Measurements from ENCODE around the gene OR52E4. TPM values are rescaled to one million over a fixed set of nuclear protein-coding genes. Genes with fewer than 3 reads are reported as not detected.

The OR52E4 gene
- total and polyA plus RNA-seq, 2 of the 4 experiments (the other 2 are of a cell fraction) = not detected

- Histone ChIP-seq H3K9ac (ENCODE audit: low read depth, low read length) (no peak overlapping the region), H4K8ac (ENCODE audit: low read depth in 2 of 2, low read length in 2 of 2) (no peak overlapping the region), H3K56ac (ENCODE audit: extremely low read depth, insufficient read depth, low read length) (no peak overlapping the region), H2AFZ (replicated peaks; ENCODE audit: low read length, poor library complexity) (no peak overlapping the region), H2BK120ac (ENCODE audit: low read depth, low read length) (no peak overlapping the region), H3K4me2 (ENCODE audit: low read depth, low read length) (no peak overlapping the region), H3K9me1 (ENCODE audit: insufficient read depth, low read length) (no peaks in the 10 kb centered on the region), H3K4me1 (ENCODE audit: control insufficient read depth, insufficient read depth, low read length) (no peaks in the 10 kb centered on the region), H2AK9ac (replicated peaks; ENCODE audit: low read depth, low read length, poor library complexity) (no peak overlapping the region), H2AK5ac (ENCODE audit: low read depth, low read length) (no peak overlapping the region), H3K27ac (ENCODE audit: insufficient read depth, low read length) (no peak overlapping the region), H2BK15ac (ENCODE audit: low read depth, low read length) (no peak overlapping the region), H3K14ac (replicated peaks; ENCODE audit: low read depth, low read length) (no peak overlapping the region), H3K18ac (ENCODE audit: low read depth, low read length) (no peak overlapping the region), H3K23ac (ENCODE audit: low read depth, low read length) (no peak overlapping the region), H4K5ac (ENCODE audit: low read depth, low read length) (no peak overlapping the region), H4K91ac (ENCODE audit: insufficient read depth, low read depth, low read length) (no peak overlapping the region), H3K4ac (ENCODE audit: low read depth, low read length) (no peak overlapping the region), H3K27me3 (ENCODE audit: control insufficient read depth, insufficient read depth, low read length) (no peaks in the 10 kb centered on the region), H2BK20ac (ENCODE audit: low read depth, low read length) (no peak overlapping the region), H3K79me1 (ENCODE audit: low read depth in 1 of 2, low read length in 2 of 2) (no peaks in the 10 kb centered on the region), H3K9me3 (ENCODE audit: control insufficient read depth, insufficient read depth, low read length) (no peaks in the 10 kb centered on the region; the same call in 1 of the 2 replicates), H4K20me1 (ENCODE audit: insufficient read depth, low read length) (no peaks in the 10 kb centered on the region), H2BK5ac (ENCODE audit: low read depth, low read length, poor library complexity, severe bottlenecking) (no peak overlapping the region), H3K4me3 (ENCODE audit: insufficient read depth, low read depth, low read length) (no peak overlapping the region), H3K36me3 (ENCODE audit: control insufficient read depth, insufficient read depth, low read length) (no peaks in the 10 kb centered on the region)
- no peak for TF ChIP-seq MXI1 (IDR thresholded peaks at IDR 0.05; ENCODE audit: borderline replicate concordance, low read depth, low read length)
- TF ChIP-seq NFE2L2 (IDR thresholded peaks at IDR 0.05; ENCODE audit: low read depth, low read length) = no peak
- no peak for TF ChIP-seq ELK1 (IDR thresholded peaks at IDR 0.05; ENCODE audit: borderline replicate concordance, low read depth, low read length)
- TF ChIP-seq SMC3 (IDR thresholded peaks at IDR 0.05; ENCODE audit: low read depth, low read length) = no peak
- TF ChIP-seq MAZ (IDR thresholded peaks at IDR 0.05; ENCODE audit: borderline replicate concordance, low read depth, low read length) = no peak
- TF ChIP-seq CEBPB (IDR thresholded peaks at IDR 0.05; ENCODE audit: low read depth, low read length) = no peak
- no peak for TF ChIP-seq CHD1 (IDR thresholded peaks at IDR 0.05; ENCODE audit: low read depth, low read length)
- no peak for TF ChIP-seq RAD21 (IDR thresholded peaks at IDR 0.05; ENCODE audit: low read length)
- no peak for TF ChIP-seq FOS (IDR thresholded peaks at IDR 0.05; ENCODE audit: low read depth, low read length)
- no peak for TF ChIP-seq RCOR1 (IDR thresholded peaks at IDR 0.05; ENCODE audit: insufficient replicate concordance, low read length)
- TF ChIP-seq POLR2A (IDR thresholded peaks at IDR 0.05; ENCODE audit: low read depth, low read length) = no peak
- no peak for TF ChIP-seq BHLHE40 (IDR thresholded peaks at IDR 0.05; ENCODE audit: low read depth, low read length)
- no peak for TF ChIP-seq CTCF (conservative IDR thresholded peaks at IDR 0.05; ENCODE audit: low read depth, low read length)
- TF ChIP-seq RFX5 (IDR thresholded peaks at IDR 0.05; ENCODE audit: low read depth, low read length) = no peak
- no peak for TF ChIP-seq MAFK (IDR thresholded peaks at IDR 0.05; ENCODE audit: low read depth, low read length)
- TF ChIP-seq USF2 (IDR thresholded peaks at IDR 0.05; ENCODE audit: low read depth, low read length) = no peak
- dilution Hi-C loops (cut with HindIII; ENCODE audit: low sequenced_read_pairs, unreplicated experiment) (no loop called here), intact Hi-C loops (cut with micrococcal nuclease) (no loop called here), in situ Hi-C loops (cut with MboI; ENCODE audit: low sequenced_read_pairs) (no loop called here)
- ATAC-seq (ENCODE audit: low read depth) (no peak), DNase-seq (no peak)
- POLR2A ChIA-PET (ENCODE audit: unreplicated experiment) = no interaction called here
- CTCF ChIA-PET = no interaction called here
- BruUV-seq (replicated peaks) = no TSS peak
Measured at GRCh38 chr11:5847711-5848110, 32.7 kb upstream of the OR52E4 start.

Data from IMR-90 (cell line).